Measurements from ENCODE around the gene ENPP3. TPM values are rescaled to one million over a fixed set of nuclear protein-coding genes. Genes with fewer than 3 reads are reported as not detected.
A peak's percentile ranks its signal among the peaks of the same experiment; 100 is the strongest.

ENPP3 gene
- total and polyA plus RNA-seq, 12 donors = 0.07 to 0.33 (median 0.15) TPM; not detected in 3

DNA sequence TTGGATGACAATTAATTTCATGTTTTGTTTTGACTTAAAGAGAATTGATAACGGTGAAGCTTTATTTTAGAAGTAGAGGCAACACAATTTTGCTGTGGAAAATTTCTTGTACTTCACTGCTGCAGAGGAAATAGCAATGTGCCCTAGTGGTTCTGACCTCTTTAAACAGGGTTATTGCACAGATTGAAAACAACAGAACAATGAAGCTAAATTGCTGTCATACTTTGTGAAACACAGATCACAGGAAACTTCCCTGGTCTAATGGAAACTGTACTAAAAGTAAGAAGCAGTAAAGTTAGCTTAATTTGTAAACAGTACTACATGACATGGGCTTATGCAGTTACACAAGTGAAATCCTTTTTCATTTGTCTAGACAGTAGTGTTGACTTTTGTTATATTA, 32.8 kb downstream of the ENPP3 start:
- intact Hi-C loops (cut with DNase I) = no loop called here
- TF ChIP-seq, protein P1, sequence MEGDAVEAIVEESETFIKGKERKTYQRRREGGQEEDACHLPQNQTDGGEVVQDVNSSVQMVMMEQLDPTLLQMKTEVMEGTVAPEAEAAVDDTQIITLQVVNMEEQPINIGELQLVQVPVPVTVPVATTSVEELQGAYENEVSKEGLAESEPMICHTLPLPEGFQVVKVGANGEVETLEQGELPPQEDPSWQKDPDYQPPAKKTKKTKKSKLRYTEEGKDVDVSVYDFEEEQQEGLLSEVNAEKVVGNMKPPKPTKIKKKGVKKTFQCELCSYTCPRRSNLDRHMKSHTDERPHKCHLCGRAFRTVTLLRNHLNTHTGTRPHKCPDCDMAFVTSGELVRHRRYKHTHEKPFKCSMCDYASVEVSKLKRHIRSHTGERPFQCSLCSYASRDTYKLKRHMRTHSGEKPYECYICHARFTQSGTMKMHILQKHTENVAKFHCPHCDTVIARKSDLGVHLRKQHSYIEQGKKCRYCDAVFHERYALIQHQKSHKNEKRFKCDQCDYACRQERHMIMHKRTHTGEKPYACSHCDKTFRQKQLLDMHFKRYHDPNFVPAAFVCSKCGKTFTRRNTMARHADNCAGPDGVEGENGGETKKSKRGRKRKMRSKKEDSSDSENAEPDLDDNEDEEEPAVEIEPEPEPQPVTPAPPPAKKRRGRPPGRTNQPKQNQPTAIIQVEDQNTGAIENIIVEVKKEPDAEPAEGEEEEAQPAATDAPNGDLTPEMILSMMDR (IDR thresholded peaks at IDR 0.05) = no peak
- no peak for DNase-seq
- 56 to 70% methylated on average over 1 of the region's 1 CpG for WGBS, 2 donors
- no peaks in the 10 kb centered on the region for H3K4me1 ChIP-seq
- no peaks in the 10 kb centered on the region for H3K27me3 ChIP-seq
- no peaks in the 10 kb centered on the region for H3K36me3 ChIP-seq
- peaks cover 0 to 5% (median 0%) of the 10 kb centered on the region in 11 donors for H3K9me3 ChIP-seq
- H3K27ac ChIP-seq = no peak overlapping the region
- peak in 1 of 8 donors; percentile 7 for ATAC-seq
- no peak overlapping the region for H3K4me3 ChIP-seq

DNA sequence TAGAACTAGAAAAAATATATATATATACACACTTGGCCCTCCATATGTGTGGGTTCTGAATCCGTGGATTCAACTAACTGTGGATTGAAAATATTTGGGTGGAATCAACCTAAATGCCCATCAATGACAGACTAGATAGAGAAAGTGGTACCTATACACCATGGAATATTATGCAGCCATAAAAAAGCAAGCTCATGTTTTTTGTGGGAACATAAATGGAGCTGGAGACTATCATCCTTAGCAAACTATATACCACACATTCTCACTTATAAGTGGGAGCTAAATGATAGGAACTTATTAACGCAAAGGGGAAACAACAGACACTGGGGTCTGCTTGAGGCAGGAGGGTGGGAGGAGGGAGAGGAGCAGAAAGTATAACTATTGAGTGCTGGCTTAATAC, 36.1 kb downstream of the ENPP3 start:
- DNase-seq (no peak), ATAC-seq (no peak)
- intact Hi-C loops (cut with DNase I) = no loop called here
- Histone ChIP-seq H3K9me3 (peaks cover 0 to 5% (median 0%) of the 10 kb centered on the region in 11 donors), H3K27ac (no peak overlapping the region), H3K4me1 (no peaks in the 10 kb centered on the region), H3K4me3 (no peak overlapping the region), H3K27me3 (no peaks in the 10 kb centered on the region), H3K36me3 (no peaks in the 10 kb centered on the region)
- WGBS, 2 donors = 90 to 95% methylated on average over 2 of the region's 2 CpGs
- TF ChIP-seq, protein P1 (IDR thresholded peaks at IDR 0.05) = no peak

DNA sequence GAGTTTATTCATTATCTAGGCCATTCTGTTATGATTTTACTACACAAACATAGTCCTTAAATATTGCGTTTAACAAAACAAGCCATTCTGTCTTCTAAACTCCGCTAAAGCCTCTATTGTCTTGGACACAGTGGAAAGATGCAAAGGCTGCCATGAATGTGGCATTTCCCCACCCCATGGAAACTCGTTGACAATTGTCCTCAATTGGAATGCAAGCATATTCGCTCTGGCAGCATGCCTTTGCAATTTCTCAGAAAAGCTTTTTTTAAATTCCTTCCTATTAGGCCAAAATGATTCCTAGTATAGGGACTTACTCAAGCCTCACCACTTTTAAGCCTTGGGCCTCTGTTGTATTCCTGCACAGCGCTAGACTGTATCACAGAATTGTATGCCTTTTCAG, 41.3 kb downstream of the ENPP3 start:
- TF ChIP-seq, protein P1 (IDR thresholded peaks at IDR 0.05) = no peak
- Histone ChIP-seq H3K9me3 (no peaks in the 10 kb centered on the region), H3K36me3 (no peaks in the 10 kb centered on the region), H3K4me1 (no peaks in the 10 kb centered on the region), H3K27ac (no peak overlapping the region), H3K4me3 (no peak overlapping the region), H3K27me3 (no peaks in the 10 kb centered on the region)
- DNase-seq = no peak
- WGBS, 2 donors = 77 to 83% methylated on average over 5 of the region's 5 CpGs
- ATAC-seq = no peak
- intact Hi-C loops (cut with DNase I) = no loop called here

DNA sequence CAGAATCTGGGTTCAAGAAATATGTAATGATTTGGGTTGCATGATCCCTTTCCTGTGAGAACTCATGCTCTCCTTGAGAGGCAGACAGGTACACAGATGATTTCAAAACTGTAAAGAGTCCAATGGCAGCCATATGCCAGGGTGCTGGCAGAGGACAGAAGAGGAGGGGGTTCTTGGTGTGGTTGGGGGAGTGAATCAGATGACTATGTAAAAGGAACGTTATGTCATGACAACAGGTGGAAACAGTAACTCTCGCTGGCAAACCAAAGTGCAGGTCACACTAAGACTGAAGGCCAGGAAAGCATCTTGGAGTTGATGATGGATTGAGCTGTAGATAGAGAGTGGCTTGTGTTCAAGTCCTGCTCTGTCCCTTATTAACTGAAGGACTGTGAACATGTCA, 43.8 kb downstream of the ENPP3 start:
- 84 to 92% methylated on average over 2 of the region's 2 CpGs for WGBS, 2 donors
- TF ChIP-seq, protein P1 (IDR thresholded peaks at IDR 0.05) = no peak
- Histone ChIP-seq H3K27me3 (no peaks in the 10 kb centered on the region), H3K4me3 (no peak overlapping the region), H3K36me3 (no peaks in the 10 kb centered on the region), H3K9me3 (no peaks in the 10 kb centered on the region), H3K4me1 (no peaks in the 10 kb centered on the region), H3K27ac (no peak overlapping the region)
- DNase-seq (no peak), ATAC-seq (no peak)
- intact Hi-C loops (cut with DNase I) = loop anchor here in 1 of 10 donors (5.0 to 10.0 kb wide), 2 partner anchors 524 to 1544 kb away; no protein-coding TSS in a partner anchor
